Activated naive CD4-positive, alpha-beta T cell (primary cell): ENCODE data around the gene KCNK13.

Source experiments
- DNase-seq, 4 experiments: peaks; one replicate each; lab custom pipeline; 2025; lab: John Stamatoyannopoulos, UW

KCNK13 gene

DNA sequence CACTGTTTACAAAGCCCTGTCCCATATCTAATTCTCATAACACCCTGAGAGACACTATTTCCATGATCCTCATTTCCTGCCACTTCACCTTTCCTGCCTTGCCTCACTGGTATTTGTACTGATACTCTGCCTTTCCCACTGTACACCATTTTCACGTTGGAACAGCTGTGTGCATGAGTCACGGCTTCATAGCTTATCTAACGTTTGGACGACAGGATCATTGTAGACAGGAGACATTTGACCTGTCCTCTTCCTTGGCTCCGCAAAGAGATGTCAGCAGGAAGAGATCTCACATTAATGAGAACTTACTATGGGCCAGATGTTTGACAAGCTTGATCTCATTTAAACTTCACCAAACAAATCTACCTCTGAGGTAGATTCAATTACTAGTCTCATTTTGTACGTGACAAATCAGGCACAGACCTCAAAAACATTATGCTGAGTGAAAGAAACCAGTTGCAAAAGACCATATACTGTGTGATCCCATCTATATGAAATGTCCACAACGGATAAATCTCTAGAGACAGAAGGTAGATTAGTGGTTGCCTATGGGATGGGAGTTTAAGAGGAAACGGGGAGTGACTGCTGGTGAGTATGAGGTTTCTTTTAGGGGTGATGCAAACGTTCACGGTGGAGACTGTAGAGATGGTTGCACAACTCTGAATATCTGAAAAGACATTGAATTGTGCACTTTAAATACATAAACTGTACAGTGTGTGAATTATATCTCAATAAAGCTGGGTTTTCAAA is 71.2 kb downstream of the KCNK13 start:
- no peak for DNase-seq

DNA sequence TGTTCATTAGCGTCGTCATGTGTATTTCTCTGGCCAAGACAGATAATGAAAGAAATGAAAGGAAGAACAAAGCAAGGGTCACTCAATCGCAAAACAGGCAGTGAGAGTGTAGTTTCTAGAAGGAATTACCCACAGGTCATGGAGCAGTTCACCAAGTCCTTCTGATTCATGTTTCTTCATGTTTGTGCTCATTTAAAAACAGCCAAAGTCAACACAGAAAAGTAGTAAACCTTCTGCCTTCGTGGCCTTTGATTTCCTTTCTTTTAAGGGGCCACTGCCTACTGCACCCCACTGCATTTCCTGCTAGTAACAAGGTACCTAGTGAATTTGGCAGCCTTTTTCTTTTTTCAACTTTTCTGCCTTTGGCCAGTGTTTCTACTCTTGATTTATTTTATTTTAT is 75.1 kb downstream of the KCNK13 start:
- no peak for DNase-seq

DNA sequence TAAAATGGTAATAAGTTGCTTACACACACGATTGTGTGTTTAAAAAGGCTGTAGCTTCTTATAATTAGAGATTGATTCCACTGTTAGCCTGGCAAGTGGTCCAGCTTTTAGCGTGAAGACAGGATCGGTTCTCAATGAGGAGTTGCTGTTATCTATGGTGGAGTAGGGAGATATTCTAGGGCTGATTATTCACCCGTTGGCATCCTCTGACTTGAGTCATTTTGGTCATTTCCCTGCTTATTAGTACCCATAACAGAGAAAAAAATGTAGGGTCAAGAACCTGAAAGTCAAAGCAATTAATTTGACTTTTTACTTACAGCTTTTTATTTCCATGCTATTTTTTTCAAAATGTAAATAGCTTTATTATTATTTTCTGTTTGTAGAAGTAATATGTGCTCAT is 76.0 kb downstream of the KCNK13 start:
- no peak for DNase-seq

DNA sequence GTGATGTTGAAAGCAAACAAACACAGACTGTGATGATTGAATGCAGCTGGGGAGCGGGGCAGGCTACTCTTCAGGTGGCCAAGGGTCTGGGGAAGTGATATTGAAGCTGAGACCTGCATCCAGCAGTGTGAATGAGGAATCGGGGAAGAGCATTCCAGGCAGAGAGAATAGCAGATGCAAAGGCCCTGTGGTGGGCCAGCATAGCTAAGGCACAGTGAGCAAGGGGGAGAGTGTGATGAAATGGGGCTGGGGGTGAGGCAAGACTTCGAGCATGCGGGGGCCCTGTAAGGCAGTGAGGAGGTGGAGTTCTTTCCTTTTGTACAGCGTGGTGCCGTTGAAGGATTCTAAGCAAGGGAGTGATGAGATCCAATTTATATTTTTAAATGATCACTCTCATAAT is 77.4 kb downstream of the KCNK13 start:
- DNase-seq: no peak

DNA sequence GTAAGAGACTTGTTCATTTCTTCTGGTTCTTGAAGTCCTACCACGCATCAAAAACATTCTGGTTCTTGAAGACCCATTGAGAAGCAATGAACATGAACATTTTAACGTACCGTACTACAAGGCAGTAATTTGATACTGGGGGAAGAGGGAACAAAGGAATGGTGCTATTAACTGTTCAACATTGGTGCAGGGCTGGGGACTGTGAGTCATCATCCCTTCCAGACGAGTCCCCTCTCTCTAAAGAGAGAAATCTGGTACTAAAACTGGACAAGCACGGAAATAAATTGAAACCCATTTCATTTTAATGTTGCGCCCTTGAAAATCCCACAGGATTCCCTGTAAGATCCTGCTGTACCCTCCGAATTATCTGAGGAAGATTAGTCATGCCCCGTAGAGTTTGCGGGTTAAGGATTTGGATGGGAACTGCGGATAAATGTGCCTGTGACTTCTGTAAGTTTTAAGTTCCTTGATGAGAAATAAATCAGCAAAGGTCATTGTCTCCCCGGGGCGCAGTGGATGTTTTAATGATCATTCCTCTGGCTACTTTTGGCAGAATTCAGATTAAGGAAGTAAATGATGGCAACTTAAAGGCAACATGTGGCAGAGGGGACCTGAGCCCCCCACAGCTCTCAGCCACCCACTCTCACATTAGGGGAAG is 78.6 kb downstream of the KCNK13 start:
- no peak for DNase-seq

DNA sequence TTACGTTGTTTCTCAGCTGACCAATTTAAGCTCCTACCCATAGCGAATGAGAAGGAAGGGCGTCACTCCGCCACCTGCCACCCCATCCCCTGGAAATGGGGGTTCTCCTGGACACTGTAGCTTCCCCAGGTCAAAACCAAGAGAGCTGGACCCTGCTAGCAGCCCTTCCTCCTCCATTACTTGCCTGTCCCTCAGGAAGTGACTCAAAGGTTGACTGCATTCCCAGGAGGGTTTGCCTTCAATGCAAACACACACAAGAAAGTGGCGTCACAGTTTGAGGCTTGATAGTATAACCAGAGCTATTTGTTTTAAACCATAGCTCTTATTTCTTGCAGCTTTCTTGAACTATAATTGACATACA is 79.1 kb downstream of the KCNK13 start:
- DNase-seq: no peak

DNA sequence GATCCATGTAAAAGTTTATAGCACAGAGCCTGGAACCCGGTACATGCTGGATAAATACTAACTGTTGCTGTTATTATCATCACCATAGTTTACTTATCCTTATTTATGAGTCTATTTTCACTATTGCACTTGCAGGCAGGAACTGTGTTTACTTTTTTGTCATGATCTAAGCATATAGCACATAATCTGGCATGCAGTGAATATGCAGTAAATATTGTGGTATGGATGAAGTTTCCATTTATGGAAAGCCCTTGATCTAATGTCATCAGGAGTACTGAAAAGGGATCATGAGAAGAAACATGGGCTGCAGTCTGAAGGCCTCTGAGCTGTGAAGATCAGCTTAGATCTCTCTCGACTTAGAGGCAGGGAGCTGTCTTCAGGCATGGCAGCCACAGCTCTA is 91.6 kb downstream of the KCNK13 start:
- no peak for DNase-seq

DNA sequence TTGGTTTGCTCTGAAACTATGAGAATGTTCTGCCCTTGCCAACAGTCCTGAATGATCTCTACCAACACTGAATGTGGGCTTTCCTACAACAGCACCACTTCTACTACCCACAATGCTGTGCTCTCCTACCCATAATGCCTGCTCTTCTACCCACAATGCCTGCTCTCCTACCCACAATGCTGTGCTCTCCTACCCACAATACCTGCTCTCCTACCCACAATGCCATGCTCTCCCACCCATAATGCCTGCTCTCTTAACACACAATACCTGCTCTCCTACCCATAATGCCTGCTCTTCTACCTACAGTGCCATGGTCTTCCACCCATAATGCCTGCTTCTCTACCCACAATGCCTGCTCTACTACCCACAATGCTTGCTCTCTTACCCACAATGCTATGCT is 92.3 kb downstream of the KCNK13 start:
- no peak for DNase-seq

DNA sequence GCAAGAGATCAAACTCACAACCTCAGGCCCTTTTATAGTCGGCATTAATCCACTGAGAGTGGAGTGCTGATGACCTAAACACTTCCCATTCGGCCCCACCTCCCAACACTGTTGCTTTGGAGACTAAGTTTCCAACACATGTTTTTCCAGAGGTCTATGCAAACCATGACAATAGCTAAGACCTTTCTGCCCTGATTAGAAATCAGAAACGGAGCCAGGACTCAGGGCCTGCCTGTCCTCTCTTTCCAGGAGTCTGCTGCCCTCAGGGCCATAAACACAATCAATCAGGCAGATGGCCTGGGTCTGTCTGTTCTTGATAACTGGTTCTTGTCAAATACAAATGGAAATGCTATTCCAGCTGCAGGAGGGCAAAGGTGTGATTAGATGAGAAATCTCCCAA is 97.4 kb downstream of the KCNK13 start:
- no peak for DNase-seq

DNA sequence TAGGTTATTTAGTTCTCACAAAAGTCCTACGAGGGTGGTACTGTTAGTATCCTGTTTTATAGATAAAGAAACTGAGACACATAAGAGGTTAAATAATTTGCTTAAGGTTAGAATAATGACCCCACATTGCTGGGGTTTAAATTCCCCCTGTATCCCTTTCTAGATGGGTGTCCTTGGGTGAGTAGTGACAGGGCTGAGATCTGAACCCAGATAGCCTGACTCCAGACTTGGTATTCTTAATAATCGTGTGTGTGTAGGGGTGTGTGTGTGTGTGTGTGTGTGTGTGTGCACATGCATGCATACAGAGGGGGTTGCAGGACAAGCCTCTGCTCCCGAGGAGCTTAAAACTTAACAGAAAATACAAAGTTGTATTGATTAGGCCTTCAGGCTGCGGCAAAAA is 97.9 kb downstream of the KCNK13 start:
- no peak for DNase-seq

DNA sequence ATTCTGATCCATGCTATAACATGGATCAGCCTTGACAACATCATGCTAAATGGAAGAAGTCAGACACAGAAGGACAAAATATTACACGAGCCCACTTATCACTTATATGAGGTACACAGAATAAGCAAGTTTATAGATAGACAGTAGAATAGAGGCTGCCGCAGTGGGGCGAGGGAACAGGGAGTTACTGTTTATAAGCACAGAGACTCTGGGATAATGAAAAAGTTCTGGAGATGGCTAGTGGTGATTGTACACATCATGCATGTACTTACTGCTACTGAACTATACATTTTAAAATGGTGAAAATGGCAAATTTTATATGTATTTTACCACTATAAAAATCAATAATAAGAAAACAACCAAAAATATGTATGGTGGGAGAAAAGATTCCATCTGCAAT is 99.3 kb downstream of the KCNK13 start:
- no peak for DNase-seq

DNA sequence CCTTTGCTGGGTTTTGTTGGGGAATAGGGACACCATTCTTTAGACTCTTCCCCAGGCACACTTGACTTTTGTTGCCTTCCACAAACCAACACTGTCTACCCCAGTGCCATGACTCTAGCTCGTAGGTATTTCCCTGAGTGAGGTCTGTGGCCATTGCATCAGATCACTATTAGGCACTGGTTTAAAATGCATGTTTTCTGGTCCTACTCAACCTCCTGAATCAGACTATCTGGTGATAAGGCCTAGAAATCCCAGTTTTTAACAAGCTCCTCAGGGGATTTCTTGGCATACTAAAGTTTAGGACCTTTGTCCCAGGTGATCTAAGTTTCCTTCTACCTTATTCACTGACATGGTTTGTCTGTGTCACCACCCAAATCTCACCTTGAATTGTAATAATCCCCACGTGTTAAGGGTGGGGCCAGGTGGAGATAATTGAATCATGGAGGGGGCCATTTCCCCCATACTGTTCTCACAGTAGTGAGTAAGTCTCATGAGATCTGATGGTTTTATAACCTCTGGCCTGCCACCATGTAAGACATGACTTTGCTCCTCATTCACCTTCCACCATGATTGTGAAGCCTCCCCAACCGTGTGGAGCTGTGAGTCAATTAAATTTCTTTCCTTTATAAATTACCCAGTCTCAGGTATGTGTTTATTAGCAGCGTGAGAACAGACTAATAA is 106.8 kb downstream of the KCNK13 start:
- no peak for DNase-seq

DNA sequence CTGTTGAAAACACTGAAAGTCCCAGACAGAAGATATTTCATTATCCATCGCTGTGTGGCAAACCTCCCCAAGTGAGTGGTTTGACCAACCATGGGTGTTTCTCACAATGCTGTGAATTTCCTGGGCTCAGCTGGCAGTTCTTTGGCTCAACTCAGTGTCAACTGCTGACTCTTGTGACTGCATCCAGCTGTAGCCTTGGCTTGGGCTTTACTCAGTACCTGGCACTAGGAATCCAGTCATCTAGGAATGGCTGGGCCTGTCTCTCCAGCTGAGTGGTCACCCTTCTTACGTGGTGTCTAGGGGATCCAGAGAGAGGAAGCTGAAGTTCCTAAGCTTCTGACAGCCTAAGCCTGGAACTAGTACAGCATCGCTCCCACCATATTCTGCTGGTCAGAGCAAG is 113.8 kb downstream of the KCNK13 start:
- no peak for DNase-seq

DNA sequence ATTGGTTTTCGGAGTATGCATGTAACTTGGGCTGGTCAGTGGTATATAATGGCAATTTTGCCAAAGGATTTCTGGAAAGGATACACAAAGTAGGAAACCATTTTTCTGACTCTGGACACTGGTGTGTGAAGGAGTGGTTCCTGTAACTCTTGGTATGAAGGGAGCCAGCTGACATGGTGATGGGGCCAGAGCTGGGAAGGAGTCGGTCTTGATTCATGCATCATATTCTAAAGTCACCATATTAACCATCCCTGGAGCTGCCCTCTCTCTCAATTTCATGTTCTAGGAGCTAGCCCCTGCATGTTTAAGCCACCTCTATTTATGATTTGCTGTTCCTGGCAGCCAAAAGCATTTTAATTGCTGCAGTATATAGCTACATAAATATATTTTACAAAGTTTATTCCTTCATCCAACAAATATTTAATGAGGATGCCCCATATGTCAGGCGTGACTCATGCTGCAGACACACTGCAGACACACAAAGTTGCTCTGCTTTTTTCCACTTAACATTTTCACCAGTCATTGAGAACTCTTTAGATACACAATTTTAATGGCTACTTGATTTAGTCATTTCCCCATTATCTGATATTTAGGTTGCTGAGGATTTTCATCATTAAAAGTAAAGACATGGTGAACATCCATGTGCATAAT is 115.9 kb downstream of the KCNK13 start:
- DNase-seq: no peak

DNA sequence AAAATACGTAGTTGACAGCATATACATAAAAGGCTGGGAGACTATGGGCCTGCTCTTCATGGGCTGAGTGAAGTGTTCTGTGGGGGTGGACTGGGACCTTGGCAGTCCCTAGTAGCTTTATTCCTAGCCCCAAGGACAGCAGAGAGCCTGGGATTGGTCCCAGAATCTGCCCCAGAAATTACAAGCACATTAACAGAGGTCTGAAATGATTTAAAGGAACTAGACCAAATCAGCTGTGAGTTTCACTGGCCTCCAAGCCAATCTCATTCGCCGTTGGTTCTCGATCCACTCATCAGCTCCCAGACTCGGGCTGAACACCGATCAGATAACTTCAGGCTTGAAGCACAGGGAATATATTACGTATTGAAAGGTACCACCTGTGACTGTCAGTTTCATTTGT is 117.6 kb downstream of the KCNK13 start:
- DNase-seq: no peak

DNA sequence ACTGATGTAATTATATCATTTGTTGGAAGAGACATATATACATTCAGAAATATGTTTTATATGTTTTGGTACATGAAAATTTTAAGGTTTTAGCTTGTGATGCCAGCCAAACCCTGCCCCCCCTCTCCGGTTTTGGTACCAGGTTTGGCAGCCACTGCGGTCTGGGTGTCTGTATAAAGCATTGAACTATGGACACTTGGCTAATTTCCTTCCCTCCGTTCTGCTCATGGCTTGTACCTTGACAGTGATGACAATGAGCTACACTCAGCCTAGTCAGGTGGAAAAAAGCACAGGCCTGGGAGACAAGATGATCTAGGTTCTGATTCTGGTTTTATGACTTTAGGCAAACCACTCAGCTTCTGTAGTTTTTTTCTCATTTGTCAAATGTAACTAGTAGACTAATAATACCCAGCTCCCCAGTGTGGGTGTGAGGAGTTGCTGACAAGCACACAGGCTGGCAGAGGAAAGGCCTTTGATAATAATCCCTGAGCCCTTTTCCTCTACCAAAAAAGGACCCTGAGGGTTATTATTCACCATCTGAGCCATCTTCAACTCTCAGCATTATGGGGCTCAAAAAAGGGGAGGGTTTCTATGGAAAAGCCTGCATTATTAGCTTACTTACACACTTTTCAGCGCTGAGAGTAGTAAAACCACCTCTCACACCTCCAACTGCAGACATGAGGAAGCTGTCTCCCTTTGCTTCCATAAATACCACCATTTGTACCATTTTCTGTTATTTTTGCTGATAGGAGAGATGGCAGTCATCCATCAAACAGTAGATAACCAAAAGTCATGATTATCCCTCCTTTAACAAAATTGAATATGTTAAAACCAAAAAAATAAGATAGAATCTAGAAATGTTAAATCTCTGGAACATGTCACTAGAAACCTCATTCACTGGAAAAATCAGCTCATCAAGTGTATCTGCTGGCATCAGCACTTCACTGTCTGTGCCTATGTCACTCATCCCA is 118.3 kb downstream of the KCNK13 start:
- no peak for DNase-seq

DNA sequence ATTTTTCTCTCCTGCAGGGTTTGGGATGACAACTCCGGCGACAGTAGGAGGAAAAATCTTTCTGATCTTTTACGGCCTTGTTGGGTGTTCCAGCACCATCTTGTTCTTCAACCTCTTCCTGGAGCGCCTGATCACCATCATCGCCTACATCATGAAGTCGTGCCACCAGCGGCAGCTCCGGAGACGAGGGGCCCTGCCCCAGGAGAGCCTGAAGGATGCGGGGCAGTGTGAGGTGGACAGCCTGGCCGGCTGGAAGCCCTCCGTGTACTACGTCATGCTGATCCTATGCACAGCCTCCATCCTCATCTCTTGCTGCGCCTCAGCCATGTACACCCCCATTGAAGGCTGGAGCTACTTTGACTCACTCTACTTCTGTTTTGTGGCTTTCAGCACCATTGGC is 122.3 kb downstream of the KCNK13 start:
- no peak for DNase-seq

DNA sequence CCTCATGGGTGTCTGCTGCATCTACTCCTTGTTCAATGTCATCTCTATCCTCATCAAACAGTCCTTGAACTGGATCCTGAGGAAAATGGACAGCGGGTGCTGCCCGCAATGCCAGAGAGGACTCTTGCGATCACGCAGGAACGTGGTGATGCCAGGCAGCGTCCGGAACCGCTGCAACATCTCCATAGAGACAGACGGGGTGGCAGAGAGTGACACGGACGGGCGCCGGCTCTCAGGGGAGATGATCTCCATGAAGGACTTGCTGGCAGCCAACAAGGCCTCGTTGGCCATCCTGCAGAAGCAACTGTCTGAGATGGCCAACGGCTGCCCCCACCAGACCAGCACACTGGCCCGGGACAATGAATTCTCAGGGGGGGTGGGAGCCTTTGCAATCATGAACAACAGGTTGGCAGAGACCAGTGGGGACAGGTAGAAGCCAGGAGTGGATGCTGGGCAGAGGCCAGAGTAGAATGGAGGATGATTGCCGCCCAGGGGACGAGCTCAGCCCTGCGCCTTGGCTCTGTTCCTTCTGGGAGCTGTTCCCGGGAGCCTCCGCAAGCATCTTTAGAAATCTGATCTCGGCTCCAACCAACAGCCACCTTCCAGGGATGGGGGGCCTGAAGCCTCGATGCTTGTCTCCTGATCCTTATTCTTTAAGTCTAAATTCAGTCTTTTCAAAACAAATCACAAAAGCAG is 122.9 kb downstream of the KCNK13 start:
- DNase-seq: no peak

DNA sequence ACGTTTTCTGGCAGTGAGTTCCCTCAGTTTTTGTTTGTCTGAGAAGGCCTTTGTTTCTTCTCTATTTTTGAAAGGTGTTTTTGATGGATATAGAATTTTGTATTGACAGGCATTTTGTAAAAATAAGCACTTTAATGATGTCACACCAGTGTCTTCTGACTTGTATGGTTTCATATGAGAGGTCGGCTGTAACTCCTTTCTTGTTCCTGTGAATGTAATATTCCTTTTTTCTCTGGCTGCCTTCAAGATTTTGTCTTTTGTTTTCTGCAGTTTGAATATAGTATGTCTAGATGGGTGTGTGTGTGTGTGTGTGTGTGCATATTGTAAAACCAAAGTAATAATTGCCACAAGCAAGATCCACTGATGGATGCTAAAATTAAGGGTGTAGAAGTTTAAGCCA is 126.8 kb downstream of the KCNK13 start:
- no peak for DNase-seq

DNA sequence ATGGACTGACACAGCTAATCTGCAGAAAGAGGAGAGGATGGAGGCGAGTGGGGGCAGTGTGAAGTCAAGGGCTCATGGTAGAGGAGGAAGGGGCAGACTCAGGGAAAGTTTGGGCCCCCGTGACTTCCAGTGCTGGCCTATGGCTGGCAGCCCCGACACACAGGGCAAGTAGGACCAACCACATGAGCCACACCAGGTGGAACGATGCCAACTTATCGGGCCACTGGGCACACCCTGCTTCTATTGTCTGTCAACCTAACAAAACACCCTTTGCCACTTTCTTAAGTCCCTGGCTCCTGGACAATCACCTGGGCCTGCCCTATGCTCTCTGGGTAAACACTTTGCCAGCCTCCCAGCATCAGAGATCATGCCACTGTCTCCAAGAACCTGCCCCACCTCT is 129.4 kb downstream of the KCNK13 start:
- no peak for DNase-seq

DNA sequence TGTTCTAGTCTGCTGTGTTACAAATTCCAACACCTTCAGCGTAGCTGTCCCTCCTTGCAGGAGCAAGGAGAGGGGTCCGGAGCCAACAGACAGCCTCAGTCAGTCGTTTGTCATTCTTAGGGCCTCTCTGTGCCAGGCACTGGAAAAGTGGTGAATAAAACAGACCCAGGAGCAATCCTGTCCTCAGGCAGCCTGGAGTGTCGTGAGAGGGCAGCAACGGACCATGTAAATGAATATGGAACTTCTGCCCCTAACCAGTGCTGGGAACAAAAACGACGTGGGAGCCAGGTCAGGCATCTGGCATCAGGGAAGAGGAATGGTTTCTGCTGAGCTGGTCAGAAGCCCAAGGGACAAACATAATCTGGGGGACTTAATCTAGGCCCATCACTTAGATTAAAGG is 129.8 kb downstream of the KCNK13 start:
- DNase-seq: no peak
